GM12872 (cell line): Measurements from ENCODE around the gene RPA1.

Experiments
- CTCF ChIP-seq: IDR thresholded peaks from 3 replicates; pipeline ENCODE4 v1.5.1; 2011; ENCODE audit warnings: low read depth, mild to moderate bottlenecking, low read length, moderate library complexity; ENCODE audit not compliant: insufficient read depth

The RPA1 gene

DNA sequence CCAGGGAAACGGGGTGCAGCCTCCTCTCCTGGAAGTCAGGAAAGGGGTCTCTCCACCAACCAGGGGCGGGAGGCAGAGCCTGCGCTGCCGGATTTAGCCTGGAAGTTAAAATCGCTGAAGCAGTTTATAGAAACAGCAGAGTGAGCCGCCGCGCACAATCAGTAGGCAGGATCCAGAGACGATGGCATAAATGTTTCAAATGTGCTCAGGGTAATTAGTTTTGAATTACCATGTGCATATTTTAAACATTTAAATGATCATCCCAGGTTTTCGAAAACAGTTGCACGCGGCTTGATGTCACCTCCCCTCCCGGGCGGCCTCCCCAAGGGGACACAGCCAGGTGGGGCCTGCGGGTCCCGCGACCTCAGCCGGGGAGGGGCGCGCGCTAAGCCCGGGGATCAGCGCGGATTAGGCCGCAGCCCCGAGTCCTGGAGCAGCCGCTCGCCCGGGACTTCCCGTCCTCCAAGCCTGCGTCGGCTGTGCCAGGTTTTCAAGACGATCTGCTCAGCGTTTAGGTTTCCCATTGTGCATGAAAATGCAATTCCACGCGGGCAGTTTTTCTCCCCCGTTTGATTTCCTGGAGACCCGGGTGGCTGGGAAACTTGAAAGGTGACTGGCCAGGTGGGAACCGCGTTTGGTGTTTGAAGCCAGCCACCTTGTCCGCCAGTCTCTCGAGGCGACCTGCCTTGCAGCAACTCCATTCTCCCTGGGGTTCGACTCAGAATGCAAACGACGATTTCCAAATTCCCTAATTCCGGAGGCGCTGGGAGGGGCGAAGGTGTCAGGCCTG is 78.3 kb downstream of the RPA1 start:
- no peak for TF ChIP-seq CTCF

DNA sequence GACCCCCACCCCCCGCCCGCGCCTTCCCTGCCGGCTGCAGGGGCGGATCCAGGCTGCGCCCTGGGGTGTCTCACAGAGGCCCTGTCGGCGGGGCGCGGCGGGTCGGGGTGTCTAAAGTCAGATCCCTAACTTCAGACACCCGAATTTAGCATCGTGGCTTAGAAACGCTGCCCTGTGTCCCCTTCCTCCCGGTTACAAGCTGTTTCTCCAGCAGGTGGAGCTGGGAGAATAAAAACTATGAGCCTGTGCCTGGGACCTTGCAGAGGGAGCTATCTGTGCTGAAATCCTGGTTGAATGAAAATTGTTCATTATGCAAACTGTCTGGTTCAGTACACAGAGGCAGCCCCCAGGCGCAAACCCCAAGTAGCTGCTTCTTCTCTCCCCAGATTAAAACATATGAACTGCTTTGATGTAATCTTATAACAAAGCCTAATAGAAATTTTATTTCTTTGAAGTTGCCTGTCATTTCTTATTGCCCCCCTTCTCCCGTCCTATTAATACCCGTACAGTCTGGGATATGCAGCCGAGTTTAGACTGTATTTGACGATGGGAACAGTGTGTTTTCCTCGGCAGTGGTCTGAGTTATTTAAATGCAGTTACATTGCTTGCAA is 79.0 kb downstream of the RPA1 start:
- TF ChIP-seq CTCF = peak; percentile 46; the same call in 2 of the 3 replicates

DNA sequence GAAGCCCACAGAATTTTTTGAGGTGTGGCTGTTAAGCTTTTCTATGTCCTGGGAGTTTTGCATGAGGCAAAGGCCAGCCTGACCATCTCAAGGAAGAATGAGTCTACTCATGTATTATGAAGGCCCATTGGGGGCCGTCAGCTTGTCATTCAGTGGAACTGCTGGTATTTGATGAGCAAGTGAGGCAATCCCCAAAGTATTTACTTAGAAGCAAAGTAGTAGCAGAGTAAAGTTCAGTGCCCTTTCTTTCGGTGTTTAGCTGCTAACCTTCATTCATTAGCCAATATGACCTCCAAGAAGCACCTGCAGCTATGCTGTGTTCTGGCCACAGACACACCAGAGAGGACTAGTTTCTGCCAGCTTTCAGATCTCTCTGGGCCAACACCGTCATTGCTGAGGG is 80.2 kb downstream of the RPA1 start:
- TF ChIP-seq CTCF = no peak

DNA sequence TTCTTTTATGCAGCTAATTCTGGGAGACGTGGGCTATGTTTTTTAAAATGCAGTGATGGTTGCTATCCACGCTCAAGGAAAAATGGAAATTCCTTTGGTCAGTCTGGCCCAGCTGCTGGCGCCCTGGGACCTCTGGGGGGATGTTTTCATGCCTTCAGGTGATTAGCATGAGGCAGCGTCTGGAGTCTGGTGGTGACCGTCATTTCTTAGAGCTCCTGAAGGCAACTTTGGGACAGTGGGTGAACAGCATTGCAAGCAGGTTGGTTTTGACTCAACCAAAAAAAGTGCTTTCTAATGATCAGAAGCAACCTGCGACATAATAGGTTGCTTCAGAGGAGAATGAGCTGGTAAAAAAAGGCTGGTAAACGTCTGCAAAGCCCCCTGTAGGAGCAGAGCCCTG is 82.3 kb downstream of the RPA1 start:
- no peak for TF ChIP-seq CTCF

GRCh38 chr17:1913702-1914101 is 83.9 kb downstream of the RPA1 start:
- TF ChIP-seq CTCF = no peak

GRCh38 chr17:1914661-1915083 is 84.9 kb downstream of the RPA1 start:
- TF ChIP-seq CTCF = no peak

GRCh38 chr17:1915889-1916288 is 86.1 kb downstream of the RPA1 start:
- no peak for TF ChIP-seq CTCF
